Left renal pelvis (tissue), 4 donors: Measurements from ENCODE around the gene HMOX1. TPM values are rescaled to one million over a fixed set of nuclear protein-coding genes. Genes with fewer than 3 reads are reported as not detected.

Experiments used
- DNase-seq, 4 donors: peaks; one replicate each; pipeline ENCODE4 v3.0.0-alpha.2; 2013; ENCODE audit warnings: low read depth in 4 of 4, low spot score in 3 of 4
- polyA plus RNA-seq, 4 donors: library from polyadenylated mRNA; unstranded; fragments of 120-200 nt; gene quantifications; one replicate each; pipeline ENCODE4 v1.2.1, GENCODE V29; 2013; ENCODE audit not compliant: insufficient read length in 4 of 4

Gene HMOX1
- polyA plus RNA-seq, 4 donors, result 20.0 to 50.5 (median 37.2) TPM

- DNase-seq, result no peak
These were observed 19.6 kb downstream of the HMOX1 start for GRCh38 chr22:35400501-35400790.

GRCh38 chr22:35401863-35402262 is 21.0 kb downstream of the HMOX1 start:
- no peak for DNase-seq

- DNase-seq, result no peak
These were observed 22.5 kb downstream of the HMOX1 start for GRCh38 chr22:35403356-35403755.

GRCh38 chr22:35404176-35404575 is 23.3 kb downstream of the HMOX1 start:
- DNase-seq, result no peak

GRCh38 chr22:35406443-35406842 is 25.5 kb downstream of the HMOX1 start:
- no peak for DNase-seq

GRCh38 chr22:35407362-35407761 is 26.5 kb downstream of the HMOX1 start:
- no peak for DNase-seq

- no peak for DNase-seq
These were observed 29.1 kb downstream of the HMOX1 start for GRCh38 chr22:35409783-35410662.

GRCh38 chr22:35410663-35411034 is 29.8 kb downstream of the HMOX1 start:
- no peak for DNase-seq

GRCh38 chr22:35411102-35411501 is 30.2 kb downstream of the HMOX1 start:
- no peak for DNase-seq

GRCh38 chr22:35413624-35414023 is 32.7 kb downstream of the HMOX1 start:
- no peak for DNase-seq

GRCh38 chr22:35417606-35418005 is 36.7 kb downstream of the HMOX1 start:
- no peak for DNase-seq

- no peak for DNase-seq
These were observed 37.2 kb downstream of the HMOX1 start for GRCh38 chr22:35418088-35418487.

GRCh38 chr22:35418731-35419130 is 37.8 kb downstream of the HMOX1 start:
- DNase-seq, result no peak

GRCh38 chr22:35419756-35420155 is 38.9 kb downstream of the HMOX1 start:
- DNase-seq, result no peak

GRCh38 chr22:35421121-35421520 is 40.2 kb downstream of the HMOX1 start:
- no peak for DNase-seq

- DNase-seq, result no peak
These were observed 41.2 kb downstream of the HMOX1 start for GRCh38 chr22:35422145-35422544.

- DNase-seq, result no peak
These were observed 42.0 kb downstream of the HMOX1 start for GRCh38 chr22:35422936-35423335.

- DNase-seq, result no peak
These were observed 43.2 kb downstream of the HMOX1 start for GRCh38 chr22:35424081-35424480.

GRCh38 chr22:35424761-35425160 is 43.9 kb downstream of the HMOX1 start:
- no peak for DNase-seq

- no peak for DNase-seq
These were observed 44.6 kb downstream of the HMOX1 start for GRCh38 chr22:35425546-35425945.

- no peak for DNase-seq
These were observed 45.3 kb downstream of the HMOX1 start for GRCh38 chr22:35425971-35426800.

GRCh38 chr22:35426801-35427140 is 45.9 kb downstream of the HMOX1 start:
- DNase-seq, result no peak
